HG02623 (cell line): ENCODE results near the gene SP1.
A peak's percentile ranks its signal among the peaks of the same experiment; 100 is the strongest.
"Not testable (repeated sequence)": the region's sequence is repeated elsewhere in the genome, so short reads cannot be mapped to it uniquely, and the experiment has no call there.

Experiments
- ATAC-seq: cut with Tn5 transposase; IDR thresholded peaks from one replicate; pipeline ENCODE4 v1.9.1; 2021; ENCODE audit warnings: moderate library complexity; ENCODE audit not compliant: unreplicated experiment

Gene SP1

GRCh38 chr12:53358836-53359419, 21.0 kb upstream of the SP1 start:
- ATAC-seq = no peak

DNA sequence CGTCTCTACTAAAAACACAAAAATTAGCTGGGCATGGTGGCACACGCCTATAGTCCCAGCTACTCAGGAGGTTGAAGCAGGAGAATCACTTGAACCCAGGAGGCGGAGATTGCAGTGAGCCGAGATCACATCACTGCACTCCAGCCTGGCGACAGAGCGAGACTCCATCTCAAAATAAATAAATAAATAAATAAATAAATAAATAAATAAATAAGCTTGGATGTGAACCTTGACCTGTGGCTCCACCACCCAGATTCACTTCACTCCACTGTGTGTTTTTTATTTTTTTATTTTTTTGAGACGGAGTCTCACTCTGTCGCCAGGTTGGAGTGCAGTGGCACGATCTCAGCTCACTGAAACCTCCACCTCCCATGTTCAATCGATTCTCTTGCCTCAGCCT, 18.3 kb upstream of the SP1 start:
- not testable (repeated sequence) for ATAC-seq

GRCh38 chr12:53365245-53365904, 14.6 kb upstream of the SP1 start:
- ATAC-seq = no peak

- ATAC-seq = not testable (repeated sequence)
These were observed 6.3 kb upstream of the SP1 start for GRCh38 chr12:53373554-53374133.

GRCh38 chr12:53374277-53374676, 5.7 kb upstream of the SP1 start:
- ATAC-seq = not testable (repeated sequence)

DNA sequence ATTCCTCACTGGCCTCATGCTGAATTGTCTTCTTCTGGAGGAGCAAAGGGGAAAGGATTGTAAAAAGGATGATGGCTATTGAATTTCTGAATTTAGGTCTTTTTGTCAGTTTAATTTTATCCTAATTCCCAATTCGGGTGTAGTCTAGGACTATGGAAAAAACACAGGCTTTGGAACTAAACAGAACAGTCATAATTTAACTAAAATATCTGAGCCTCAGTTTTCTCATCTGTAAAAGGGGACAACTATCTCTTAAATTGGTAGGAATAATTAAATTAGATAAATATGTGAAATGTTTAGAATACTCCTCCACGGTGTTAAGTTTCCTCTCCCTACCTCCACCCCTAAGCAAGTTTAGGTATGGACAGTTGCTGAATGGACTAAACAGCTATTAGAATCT, 3.2 kb upstream of the SP1 start:
- ATAC-seq = no peak

- no peak for ATAC-seq
These were observed 1.8 kb upstream of the SP1 start for GRCh38 chr12:53378222-53378621.

GRCh38 chr12:53378724-53379388, 1.1 kb upstream of the SP1 start:
- ATAC-seq = no peak

- peak; percentile 62 for ATAC-seq
These were observed 430 bp upstream of the SP1 start for GRCh38 chr12:53379389-53380103.

- no peak for ATAC-seq
These were observed 1.1 kb downstream of the SP1 start for GRCh38 chr12:53380794-53381730.

- no peak for ATAC-seq
These were observed 2.0 kb downstream of the SP1 start for GRCh38 chr12:53381731-53382630.

GRCh38 chr12:53383258-53383657, 3.3 kb downstream of the SP1 start:
- no peak for ATAC-seq

DNA sequence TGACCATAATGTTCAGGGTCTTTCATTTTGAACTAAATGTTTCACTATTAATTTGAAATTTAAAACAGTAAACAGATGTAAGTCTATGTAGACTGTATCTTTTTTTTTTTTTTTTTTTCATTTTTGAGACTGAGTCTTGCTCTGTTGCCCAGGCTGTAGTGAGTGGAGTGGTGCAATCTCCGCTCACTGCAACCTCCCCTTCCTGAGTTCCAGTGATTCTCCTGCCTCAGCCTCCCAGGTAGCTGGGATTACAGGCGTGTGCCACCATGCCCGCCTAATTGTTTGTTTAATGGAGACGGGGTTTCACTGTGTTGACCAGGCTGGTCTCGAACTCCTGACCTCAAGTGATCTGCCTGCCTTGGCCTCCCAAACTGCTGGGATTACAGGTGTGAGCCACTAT, 6.4 kb downstream of the SP1 start:
- not testable (repeated sequence) for ATAC-seq

- ATAC-seq = no peak
These were observed 9.0 kb downstream of the SP1 start for GRCh38 chr12:53388932-53389331.

DNA sequence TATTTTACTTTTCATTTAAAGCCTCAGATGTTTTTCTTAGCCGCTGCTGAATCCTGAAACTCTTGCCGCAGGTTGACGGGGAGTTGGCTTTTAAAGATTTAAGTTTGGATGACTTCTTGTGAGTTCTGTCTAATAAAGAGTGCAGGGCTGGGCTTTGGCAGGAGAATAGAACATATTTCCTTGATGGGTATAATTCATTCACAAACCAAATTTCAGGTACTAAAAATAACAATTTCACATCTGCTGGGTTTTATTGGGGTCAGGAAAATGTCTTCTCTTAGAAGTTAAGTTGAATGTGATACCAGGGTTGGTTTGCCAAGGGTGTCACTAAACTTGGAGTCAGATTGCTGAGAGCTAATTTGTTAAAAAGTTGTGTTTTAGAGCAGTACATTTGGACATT, 9.7 kb downstream of the SP1 start:
- no peak for ATAC-seq

- ATAC-seq = no peak
These were observed 11.7 kb downstream of the SP1 start for GRCh38 chr12:53391724-53392123.

- ATAC-seq = no peak
These were observed 19.9 kb downstream of the SP1 start for GRCh38 chr12:53399896-53400295.

DNA sequence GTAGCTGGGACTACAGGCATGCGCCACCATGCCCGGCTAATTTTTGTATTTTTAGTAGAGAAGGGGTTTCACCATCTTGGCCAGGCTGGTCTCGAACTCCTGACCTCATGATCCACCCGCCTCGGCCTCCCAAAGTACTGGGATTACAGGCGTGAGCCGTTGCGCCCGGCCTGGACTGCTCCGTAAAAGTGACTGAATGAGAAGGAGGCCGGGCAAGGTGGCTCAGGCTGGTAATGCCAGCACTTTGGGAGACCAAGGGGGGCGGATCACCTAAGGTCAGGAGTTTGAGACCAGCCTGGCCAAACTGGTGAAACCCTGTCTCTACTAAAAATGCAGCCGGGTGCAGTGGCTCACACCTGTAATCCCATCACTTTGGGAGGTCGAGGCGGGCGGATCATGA, 22.4 kb downstream of the SP1 start:
- ATAC-seq = not testable (repeated sequence)

- ATAC-seq = no peak
These were observed 22.9 kb downstream of the SP1 start for GRCh38 chr12:53402871-53403270.
